GM12878 (cell line): ENCODE data around the gene MUC5AC. TPM values are rescaled to one million over a fixed set of nuclear protein-coding genes. Genes with fewer than 3 reads are reported as not detected.

Experiments
- ATAC-seq: fragments of 200-7000 bp; cut with Tn5 transposase; 3 replicates; pipeline ENCODE4 v1.9.1; 2020; ENCODE audit warnings: mild to moderate bottlenecking, moderate library complexity
- BruUV-seq: library from RNA; stranded (reverse); fragments of 400-500 nt; replicated peaks from 2 replicates; lab custom pipeline; 2021; lab: Mats Ljungman, UMichigan
- CTCF ChIA-PET: fragments of 300-600 bp; sonication (Branson Sonifier 250); formaldehyde crosslinking; extraction: SDS; loops from one replicate; lab custom pipeline; 2021; ENCODE audit warnings: inconsistent platforms; lab: Yijun Ruan, JAX
- POLR2A ChIA-PET: fragments of 350-600 bp; formaldehyde crosslinking; extraction: SDS; loops from one replicate; lab custom pipeline; 2021; ENCODE audit warnings: inconsistent platforms; lab: Charles Lee
- RAD21 ChIA-PET: fragments of 300-600 bp; sonication (Branson Sonifier 250); formaldehyde crosslinking; loops from one replicate; lab custom pipeline; 2023; ENCODE audit warnings: antibody characterized with exemption; ENCODE audit not compliant: unreplicated experiment; lab: Charles Lee
- SMC1A ChIA-PET: fragments of 300-600 bp; sonication (Branson Sonifier 250); formaldehyde crosslinking; loops from one replicate; lab custom pipeline; 2023; ENCODE audit not compliant: unreplicated experiment, uncharacterized antibody; lab: Charles Lee
- DNase-seq: peaks from one replicate; pipeline ENCODE4 v3.0.0-alpha.2; 2011; ENCODE audit warnings: low read depth, low spot score
- FAIRE-seq: peaks from 3 replicates; lab custom pipeline; 2011; peaks lifted over from hg19 to GRCh38; lab: Jason Lieb, UNC
- H2AFZ ChIP-seq: 2 replicates; pipeline ENCODE4 v1.6.0; 2011; ENCODE audit warnings: low read depth, low read length, control low read depth; ENCODE audit not compliant: control insufficient read depth
- H3K27ac ChIP-seq: 2 replicates; pipeline ENCODE4 v1.5.1; 2011; ENCODE audit warnings: control low read depth; ENCODE audit not compliant: control insufficient read depth, insufficient read depth
- H3K27me3 ChIP-seq, 2 experiments: replicated peaks in 1 of 2; 2 replicates each; pipeline versions ENCODE4 v1.6.0 to v1.6.1; 2011; ENCODE audit warnings: low read length in 1 of 2; ENCODE audit not compliant: control insufficient read depth in 2 of 2, insufficient read depth in 2 of 2
- H3K36me3 ChIP-seq, 2 experiments: 2 replicates each; pipeline ENCODE4 v1.5.1; 2011; ENCODE audit warnings: low read length in 1 of 2; ENCODE audit not compliant: control insufficient read depth in 2 of 2, insufficient read depth in 2 of 2
- H3K4me1 ChIP-seq: 2 replicates; pipeline ENCODE4 v1.6.1; 2011; ENCODE audit warnings: mild to moderate bottlenecking, low read length, moderate library complexity, mixed read lengths; ENCODE audit not compliant: control insufficient read depth, insufficient read depth
- H3K4me2 ChIP-seq: 2 replicates; pipeline ENCODE4 v1.6.0; 2011; ENCODE audit warnings: control low read depth; ENCODE audit not compliant: control insufficient read depth, insufficient read depth
- H3K4me3 ChIP-seq: fragments of 200-600 bp; sonication (generic); 2 replicates; pipeline ENCODE4 v1.5.1; 2016
- H3K79me2 ChIP-seq: 2 replicates; pipeline ENCODE4 v1.6.0; 2011; ENCODE audit warnings: low read length; ENCODE audit not compliant: control insufficient read depth, insufficient read depth
- H3K9ac ChIP-seq: 2 replicates; pipeline ENCODE4 v1.8.0; 2011; ENCODE audit warnings: low read length, control low read depth, mixed read lengths; ENCODE audit not compliant: control insufficient read depth, insufficient read depth
- H3K9me3 ChIP-seq: replicated peaks from 3 replicates; pipeline ENCODE4 v1.5.1; 2011; ENCODE audit warnings: mild to moderate bottlenecking, low read length; ENCODE audit not compliant: control insufficient read depth, insufficient read depth
- H4K20me1 ChIP-seq: 2 replicates; pipeline ENCODE4 v1.6.0; 2011; ENCODE audit not compliant: control insufficient read depth, insufficient read depth
- HDGF ChIP-seq: fragments of 450-650 bp; IDR thresholded peaks from 2 replicates; pipeline ENCODE4 v1.6.1; 2016; ENCODE audit warnings: antibody characterized with exemption
- POLR2AphosphoS5 ChIP-seq: IDR thresholded peaks from 2 replicates; pipeline ENCODE4 v1.6.1; 2011; ENCODE audit warnings: mild to moderate bottlenecking, low read length, inconsistent platforms
- SMAD5 ChIP-seq: IDR thresholded peaks from 2 replicates; pipeline ENCODE4 v1.6.1; 2016; ENCODE audit warnings: antibody characterized with exemption, low read depth
- SREBF2 ChIP-seq: IDR thresholded peaks from 2 replicates; pipeline ENCODE4 v1.6.1; 2012; ENCODE audit warnings: mild to moderate bottlenecking, low read length
- SRF ChIP-seq, 2 experiments: IDR thresholded peaks; 2 replicates each; pipeline ENCODE4 v1.6.1; 2011; ENCODE audit warnings: low read depth in 2 of 2, low read length in 2 of 2, mild to moderate bottlenecking in 1 of 2, moderate library complexity in 1 of 2
- ZNF217 ChIP-seq: fragments of 450-650 bp; IDR thresholded peaks from 2 replicates; pipeline ENCODE4 v1.6.1; 2017; ENCODE audit warnings: antibody characterized with exemption, mild to moderate bottlenecking
- WGBS: methylation state at CpG from one replicate; pipeline ENCODE4 v1.1.6; 2016; ENCODE audit warnings: low lambda C conversion rate; ENCODE audit not compliant: insufficient replicate concordance, insufficient coverage; ENCODE audit errors: missing lambda C conversion rate; 5-methylcytosine and 5-hydroxymethylcytosine counted together
- in situ Hi-C: fragments of 300-500 bp; cut with MboI; formaldehyde crosslinking; loops from 9 replicates; pipeline ENCODE4 v1.14.3; 2018; ENCODE audit warnings: mixed read lengths
- intact Hi-C: fragments of 100-400 bp; cut with micrococcal nuclease; formaldehyde crosslinking; loops from one replicate; pipeline ENCODE4 v1.14.2; 2022; ENCODE audit not compliant: unreplicated experiment
- polyA plus RNA-seq, 11 experiments: library from polyadenylated mRNA; depleted of rRNA in 4 of 11; unstranded in 6 of 11; stranded (reverse) in 5 of 11; fragments of >200 nt; fragmentation: Nextera tagmentation in 4 of 11; fragmentation: Illumina TruSeq in 1 of 11; extraction: Ambion mirVana in 4 of 11; extraction: Trizol in 1 of 11; gene quantifications; 1 replicate in 1 of 11; 2 replicates in 10 of 11; pipeline versions ENCODE4 v1.2.1 to v1.2.3, GENCODE V29; 2011 to 2016; ENCODE audit warnings: inconsistent platforms in 2 of 11, missing spikeins in 2 of 11, low read depth in 1 of 11
- total RNA-seq, 4 experiments: library from RNA; depleted of rRNA in 3 of 4; stranded (reverse); fragments of >200 nt in 3 of 4; fragmentation: Illumina TruSeq in 1 of 4; extraction: Trizol in 1 of 4; gene quantifications; 2 replicates each; pipeline versions ENCODE4 v1.2.1 to v1.2.3, GENCODE V29; 2013 to 2021
- TF ChIP-seq, protein P1 (sequence below): fragments of 450-650 bp; IDR thresholded peaks from 2 replicates; pipeline ENCODE4 v1.6.1; 2017; ENCODE audit warnings: borderline replicate concordance
- TF ChIP-seq, protein P2 (sequence below): fragments of 450-650 bp; IDR thresholded peaks from 2 replicates; pipeline ENCODE4 v1.6.1; 2017; ENCODE audit warnings: mild to moderate bottlenecking, moderate library complexity
- TF ChIP-seq, protein P3 (sequence below), 3 experiments: IDR thresholded peaks in 2 of 3; conservative IDR thresholded peaks in 1 of 3; 2 replicates each; pipeline ENCODE4 v1.5.1; 2011; ENCODE audit warnings: low read depth in 3 of 3, low read length in 3 of 3, mild to moderate bottlenecking in 3 of 3, control low read depth in 2 of 3, moderate library complexity in 2 of 3, inconsistent platforms in 1 of 3, mixed read lengths in 1 of 3; ENCODE audit not compliant: control insufficient read depth in 2 of 3, insufficient read depth in 1 of 3; ENCODE audit errors: extremely low read depth in 1 of 3
- TF ChIP-seq, protein P4 (sequence below): fragments of 450-650 bp; IDR thresholded peaks from 2 replicates; pipeline ENCODE4 v1.6.1; 2017; ENCODE audit warnings: mild to moderate bottlenecking, low read depth, inconsistent platforms; ENCODE audit not compliant: poor library complexity, severe bottlenecking
- TF ChIP-seq, protein P5 (sequence below): fragments of 450-650 bp; IDR thresholded peaks from 2 replicates; pipeline ENCODE4 v1.6.1; 2014; ENCODE audit warnings: mild to moderate bottlenecking

Gene MUC5AC
- total and polyA plus RNA-seq, 10 of the 15 experiments (the other 5 are each of a cell fraction or from before 2014, with no cell fraction given) = under 0.01 to 0.01 TPM; not detected in 8

- no peak for ATAC-seq
- Histone ChIP-seq H3K27ac (no peak overlapping the region), H3K4me3 (no peak overlapping the region), H3K9ac (no peak overlapping the region), H3K27me3 (no peaks in the 10 kb centered on the region), H3K9me3 (no peaks in the 10 kb centered on the region; the same call in 2 of the 3 replicates), H3K79me2 (no peaks in the 10 kb centered on the region), H4K20me1 (no peaks in the 10 kb centered on the region), H3K4me2 (no peak overlapping the region), H3K4me1 (no peaks in the 10 kb centered on the region), H3K36me3 (no peaks in the 10 kb centered on the region), H2AFZ (no peak overlapping the region)
- DNase-seq = no peak
- 39% methylated on average over 6 of the region's 6 CpGs for WGBS
- ChIA-PET SMC1A (interaction anchor here (1.4 kb wide), 1 partner anchor 367 kb away, joined by 3 read pairs; no protein-coding TSS in a partner anchor), CTCF (no interaction called here), POLR2A (no interaction called here), RAD21 (no interaction called here)
- no TSS peak for BruUV-seq
- in situ Hi-C loops = no loop called here
- intact Hi-C loops = no loop called here
- no peak for FAIRE-seq
- TF ChIP-seq, protein P1, sequence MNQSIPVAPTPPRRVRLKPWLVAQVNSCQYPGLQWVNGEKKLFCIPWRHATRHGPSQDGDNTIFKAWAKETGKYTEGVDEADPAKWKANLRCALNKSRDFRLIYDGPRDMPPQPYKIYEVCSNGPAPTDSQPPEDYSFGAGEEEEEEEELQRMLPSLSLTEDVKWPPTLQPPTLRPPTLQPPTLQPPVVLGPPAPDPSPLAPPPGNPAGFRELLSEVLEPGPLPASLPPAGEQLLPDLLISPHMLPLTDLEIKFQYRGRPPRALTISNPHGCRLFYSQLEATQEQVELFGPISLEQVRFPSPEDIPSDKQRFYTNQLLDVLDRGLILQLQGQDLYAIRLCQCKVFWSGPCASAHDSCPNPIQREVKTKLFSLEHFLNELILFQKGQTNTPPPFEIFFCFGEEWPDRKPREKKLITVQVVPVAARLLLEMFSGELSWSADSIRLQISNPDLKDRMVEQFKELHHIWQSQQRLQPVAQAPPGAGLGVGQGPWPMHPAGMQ = no peak
- TF ChIP-seq, protein P2, sequence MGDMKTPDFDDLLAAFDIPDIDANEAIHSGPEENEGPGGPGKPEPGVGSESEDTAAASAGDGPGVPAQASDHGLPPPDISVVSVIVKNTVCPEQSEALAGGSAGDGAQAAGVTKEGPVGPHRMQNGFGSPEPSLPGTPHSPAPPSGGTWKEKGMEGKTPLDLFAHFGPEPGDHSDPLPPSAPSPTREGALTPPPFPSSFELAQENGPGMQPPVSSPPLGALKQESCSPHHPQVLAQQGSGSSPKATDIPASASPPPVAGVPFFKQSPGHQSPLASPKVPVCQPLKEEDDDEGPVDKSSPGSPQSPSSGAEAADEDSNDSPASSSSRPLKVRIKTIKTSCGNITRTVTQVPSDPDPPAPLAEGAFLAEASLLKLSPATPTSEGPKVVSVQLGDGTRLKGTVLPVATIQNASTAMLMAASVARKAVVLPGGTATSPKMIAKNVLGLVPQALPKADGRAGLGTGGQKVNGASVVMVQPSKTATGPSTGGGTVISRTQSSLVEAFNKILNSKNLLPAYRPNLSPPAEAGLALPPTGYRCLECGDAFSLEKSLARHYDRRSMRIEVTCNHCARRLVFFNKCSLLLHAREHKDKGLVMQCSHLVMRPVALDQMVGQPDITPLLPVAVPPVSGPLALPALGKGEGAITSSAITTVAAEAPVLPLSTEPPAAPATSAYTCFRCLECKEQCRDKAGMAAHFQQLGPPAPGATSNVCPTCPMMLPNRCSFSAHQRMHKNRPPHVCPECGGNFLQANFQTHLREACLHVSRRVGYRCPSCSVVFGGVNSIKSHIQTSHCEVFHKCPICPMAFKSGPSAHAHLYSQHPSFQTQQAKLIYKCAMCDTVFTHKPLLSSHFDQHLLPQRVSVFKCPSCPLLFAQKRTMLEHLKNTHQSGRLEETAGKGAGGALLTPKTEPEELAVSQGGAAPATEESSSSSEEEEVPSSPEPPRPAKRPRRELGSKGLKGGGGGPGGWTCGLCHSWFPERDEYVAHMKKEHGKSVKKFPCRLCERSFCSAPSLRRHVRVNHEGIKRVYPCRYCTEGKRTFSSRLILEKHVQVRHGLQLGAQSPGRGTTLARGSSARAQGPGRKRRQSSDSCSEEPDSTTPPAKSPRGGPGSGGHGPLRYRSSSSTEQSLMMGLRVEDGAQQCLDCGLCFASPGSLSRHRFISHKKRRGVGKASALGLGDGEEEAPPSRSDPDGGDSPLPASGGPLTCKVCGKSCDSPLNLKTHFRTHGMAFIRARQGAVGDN = no peak
- no peak for TF ChIP-seq HDGF
- TF ChIP-seq, protein P3, sequence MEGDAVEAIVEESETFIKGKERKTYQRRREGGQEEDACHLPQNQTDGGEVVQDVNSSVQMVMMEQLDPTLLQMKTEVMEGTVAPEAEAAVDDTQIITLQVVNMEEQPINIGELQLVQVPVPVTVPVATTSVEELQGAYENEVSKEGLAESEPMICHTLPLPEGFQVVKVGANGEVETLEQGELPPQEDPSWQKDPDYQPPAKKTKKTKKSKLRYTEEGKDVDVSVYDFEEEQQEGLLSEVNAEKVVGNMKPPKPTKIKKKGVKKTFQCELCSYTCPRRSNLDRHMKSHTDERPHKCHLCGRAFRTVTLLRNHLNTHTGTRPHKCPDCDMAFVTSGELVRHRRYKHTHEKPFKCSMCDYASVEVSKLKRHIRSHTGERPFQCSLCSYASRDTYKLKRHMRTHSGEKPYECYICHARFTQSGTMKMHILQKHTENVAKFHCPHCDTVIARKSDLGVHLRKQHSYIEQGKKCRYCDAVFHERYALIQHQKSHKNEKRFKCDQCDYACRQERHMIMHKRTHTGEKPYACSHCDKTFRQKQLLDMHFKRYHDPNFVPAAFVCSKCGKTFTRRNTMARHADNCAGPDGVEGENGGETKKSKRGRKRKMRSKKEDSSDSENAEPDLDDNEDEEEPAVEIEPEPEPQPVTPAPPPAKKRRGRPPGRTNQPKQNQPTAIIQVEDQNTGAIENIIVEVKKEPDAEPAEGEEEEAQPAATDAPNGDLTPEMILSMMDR (IDR thresholded peaks at IDR 0.05 in 2 of 3, conservative IDR thresholded peaks at IDR 0.05 in 1 of 3; ENCODE audit: control insufficient read depth in 2 of 3, extremely low read depth in 1 of 3, insufficient read depth in 1 of 3, low read depth in 3 of 3, low read length in 3 of 3) = no peak
- no peak for TF ChIP-seq SRF (IDR thresholded peaks at IDR 0.05; ENCODE audit: low read depth in 2 of 2, low read length in 2 of 2)
- TF ChIP-seq, protein P4, sequence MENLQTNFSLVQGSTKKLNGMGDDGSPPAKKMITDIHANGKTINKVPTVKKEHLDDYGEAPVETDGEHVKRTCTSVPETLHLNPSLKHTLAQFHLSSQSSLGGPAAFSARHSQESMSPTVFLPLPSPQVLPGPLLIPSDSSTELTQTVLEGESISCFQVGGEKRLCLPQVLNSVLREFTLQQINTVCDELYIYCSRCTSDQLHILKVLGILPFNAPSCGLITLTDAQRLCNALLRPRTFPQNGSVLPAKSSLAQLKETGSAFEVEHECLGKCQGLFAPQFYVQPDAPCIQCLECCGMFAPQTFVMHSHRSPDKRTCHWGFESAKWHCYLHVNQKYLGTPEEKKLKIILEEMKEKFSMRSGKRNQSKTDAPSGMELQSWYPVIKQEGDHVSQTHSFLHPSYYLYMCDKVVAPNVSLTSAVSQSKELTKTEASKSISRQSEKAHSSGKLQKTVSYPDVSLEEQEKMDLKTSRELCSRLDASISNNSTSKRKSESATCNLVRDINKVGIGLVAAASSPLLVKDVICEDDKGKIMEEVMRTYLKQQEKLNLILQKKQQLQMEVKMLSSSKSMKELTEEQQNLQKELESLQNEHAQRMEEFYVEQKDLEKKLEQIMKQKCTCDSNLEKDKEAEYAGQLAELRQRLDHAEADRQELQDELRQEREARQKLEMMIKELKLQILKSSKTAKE = no peak
- TF ChIP-seq SREBF2 = no peak
- no peak for TF ChIP-seq POLR2AphosphoS5
- no peak for TF ChIP-seq SMAD5
- TF ChIP-seq, protein P5, sequence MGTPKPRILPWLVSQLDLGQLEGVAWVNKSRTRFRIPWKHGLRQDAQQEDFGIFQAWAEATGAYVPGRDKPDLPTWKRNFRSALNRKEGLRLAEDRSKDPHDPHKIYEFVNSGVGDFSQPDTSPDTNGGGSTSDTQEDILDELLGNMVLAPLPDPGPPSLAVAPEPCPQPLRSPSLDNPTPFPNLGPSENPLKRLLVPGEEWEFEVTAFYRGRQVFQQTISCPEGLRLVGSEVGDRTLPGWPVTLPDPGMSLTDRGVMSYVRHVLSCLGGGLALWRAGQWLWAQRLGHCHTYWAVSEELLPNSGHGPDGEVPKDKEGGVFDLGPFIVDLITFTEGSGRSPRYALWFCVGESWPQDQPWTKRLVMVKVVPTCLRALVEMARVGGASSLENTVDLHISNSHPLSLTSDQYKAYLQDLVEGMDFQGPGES = no peak
- no peak for TF ChIP-seq ZNF217
These were observed 50.3 kb downstream of the MUC5AC start for GRCh38 chr11:1208144-1208393.
